Ishikawa (cell line): ENCODE measurements around the gene NANOS3.

Experiments
- CEBPB ChIP-seq: IDR thresholded peaks from 2 replicates; pipeline ENCODE4 v1.6.1; 2012
- CREB1 ChIP-seq: IDR thresholded peaks from 2 replicates; pipeline ENCODE4 v1.6.1; 2012; ENCODE audit warnings: low read depth
- EGR1 ChIP-seq: IDR thresholded peaks from 2 replicates; pipeline ENCODE4 v1.6.1; 2012
- EP300 ChIP-seq: IDR thresholded peaks from 2 replicates; pipeline ENCODE4 v1.6.1; 2012; ENCODE audit warnings: borderline replicate concordance
- FOXM1 ChIP-seq: IDR thresholded peaks from 2 replicates; pipeline ENCODE4 v1.6.1; 2012; ENCODE audit warnings: low read depth, borderline replicate concordance
- NFIC ChIP-seq: IDR thresholded peaks from 2 replicates; pipeline ENCODE4 v1.6.1; 2012
- RAD21 ChIP-seq: IDR thresholded peaks from 2 replicates; pipeline ENCODE4 v1.6.1; 2012; ENCODE audit warnings: low read depth
- TAF1 ChIP-seq: IDR thresholded peaks from 2 replicates; pipeline ENCODE4 v1.6.1; 2012; ENCODE audit warnings: low read depth, mild to moderate bottlenecking
- TCF12 ChIP-seq: IDR thresholded peaks from 2 replicates; pipeline ENCODE4 v1.6.1; 2012; ENCODE audit warnings: low read depth
- TEAD4 ChIP-seq: IDR thresholded peaks from 2 replicates; pipeline ENCODE4 v1.6.1; 2012
- YY1 ChIP-seq: IDR thresholded peaks from 2 replicates; pipeline ENCODE4 v1.6.1; 2012; ENCODE audit warnings: low read depth
- ZBTB7A ChIP-seq: IDR thresholded peaks from 2 replicates; pipeline ENCODE4 v1.6.1; 2012; ENCODE audit warnings: low read depth
- TF ChIP-seq, protein P1 (sequence below): IDR thresholded peaks from 2 replicates; pipeline ENCODE4 v1.6.1; 2012; ENCODE audit warnings: low read depth, mild to moderate bottlenecking
- TF ChIP-seq, protein P2 (sequence below): IDR thresholded peaks from 2 replicates; pipeline ENCODE4 v1.6.1; 2012
- TF ChIP-seq, protein P3 (sequence below): IDR thresholded peaks from 2 replicates; pipeline ENCODE4 v1.6.1; 2012

The NANOS3 gene

DNA sequence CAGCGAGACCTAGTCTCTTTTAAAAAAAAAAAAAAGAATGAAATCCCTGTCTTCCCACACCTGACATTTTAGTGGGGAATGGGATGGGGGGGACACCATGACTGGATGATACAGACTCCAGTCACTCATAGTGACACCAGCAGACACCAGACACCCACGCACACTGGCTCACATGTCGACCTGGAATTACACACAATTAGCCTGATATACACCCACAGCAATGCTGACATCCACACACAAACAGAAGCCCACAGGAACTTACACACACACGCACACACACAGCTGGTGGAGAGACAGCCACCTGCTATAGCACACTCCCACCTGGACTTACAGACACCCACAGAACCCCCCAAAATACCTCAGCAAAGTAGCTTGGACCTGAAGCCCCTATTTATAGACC lies 8.3 kb upstream of the NANOS3 start:
- TF ChIP-seq ZBTB7A (no peak), YY1 (no peak), CEBPB (no peak), TCF12 (no peak), EP300 (no peak), RAD21 (no peak), TAF1 (no peak), CREB1 (no peak), NFIC (no peak), EGR1 (no peak), TEAD4 (no peak), FOXM1 (no peak)
- TF ChIP-seq, protein P1, sequence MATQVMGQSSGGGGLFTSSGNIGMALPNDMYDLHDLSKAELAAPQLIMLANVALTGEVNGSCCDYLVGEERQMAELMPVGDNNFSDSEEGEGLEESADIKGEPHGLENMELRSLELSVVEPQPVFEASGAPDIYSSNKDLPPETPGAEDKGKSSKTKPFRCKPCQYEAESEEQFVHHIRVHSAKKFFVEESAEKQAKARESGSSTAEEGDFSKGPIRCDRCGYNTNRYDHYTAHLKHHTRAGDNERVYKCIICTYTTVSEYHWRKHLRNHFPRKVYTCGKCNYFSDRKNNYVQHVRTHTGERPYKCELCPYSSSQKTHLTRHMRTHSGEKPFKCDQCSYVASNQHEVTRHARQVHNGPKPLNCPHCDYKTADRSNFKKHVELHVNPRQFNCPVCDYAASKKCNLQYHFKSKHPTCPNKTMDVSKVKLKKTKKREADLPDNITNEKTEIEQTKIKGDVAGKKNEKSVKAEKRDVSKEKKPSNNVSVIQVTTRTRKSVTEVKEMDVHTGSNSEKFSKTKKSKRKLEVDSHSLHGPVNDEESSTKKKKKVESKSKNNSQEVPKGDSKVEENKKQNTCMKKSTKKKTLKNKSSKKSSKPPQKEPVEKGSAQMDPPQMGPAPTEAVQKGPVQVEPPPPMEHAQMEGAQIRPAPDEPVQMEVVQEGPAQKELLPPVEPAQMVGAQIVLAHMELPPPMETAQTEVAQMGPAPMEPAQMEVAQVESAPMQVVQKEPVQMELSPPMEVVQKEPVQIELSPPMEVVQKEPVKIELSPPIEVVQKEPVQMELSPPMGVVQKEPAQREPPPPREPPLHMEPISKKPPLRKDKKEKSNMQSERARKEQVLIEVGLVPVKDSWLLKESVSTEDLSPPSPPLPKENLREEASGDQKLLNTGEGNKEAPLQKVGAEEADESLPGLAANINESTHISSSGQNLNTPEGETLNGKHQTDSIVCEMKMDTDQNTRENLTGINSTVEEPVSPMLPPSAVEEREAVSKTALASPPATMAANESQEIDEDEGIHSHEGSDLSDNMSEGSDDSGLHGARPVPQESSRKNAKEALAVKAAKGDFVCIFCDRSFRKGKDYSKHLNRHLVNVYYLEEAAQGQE: no peak
- TF ChIP-seq, protein P2, sequence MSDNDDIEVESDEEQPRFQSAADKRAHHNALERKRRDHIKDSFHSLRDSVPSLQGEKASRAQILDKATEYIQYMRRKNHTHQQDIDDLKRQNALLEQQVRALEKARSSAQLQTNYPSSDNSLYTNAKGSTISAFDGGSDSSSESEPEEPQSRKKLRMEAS: no peak
- TF ChIP-seq, protein P3, sequence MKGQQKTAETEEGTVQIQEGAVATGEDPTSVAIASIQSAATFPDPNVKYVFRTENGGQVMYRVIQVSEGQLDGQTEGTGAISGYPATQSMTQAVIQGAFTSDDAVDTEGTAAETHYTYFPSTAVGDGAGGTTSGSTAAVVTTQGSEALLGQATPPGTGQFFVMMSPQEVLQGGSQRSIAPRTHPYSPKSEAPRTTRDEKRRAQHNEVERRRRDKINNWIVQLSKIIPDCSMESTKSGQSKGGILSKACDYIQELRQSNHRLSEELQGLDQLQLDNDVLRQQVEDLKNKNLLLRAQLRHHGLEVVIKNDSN: no peak

DNA sequence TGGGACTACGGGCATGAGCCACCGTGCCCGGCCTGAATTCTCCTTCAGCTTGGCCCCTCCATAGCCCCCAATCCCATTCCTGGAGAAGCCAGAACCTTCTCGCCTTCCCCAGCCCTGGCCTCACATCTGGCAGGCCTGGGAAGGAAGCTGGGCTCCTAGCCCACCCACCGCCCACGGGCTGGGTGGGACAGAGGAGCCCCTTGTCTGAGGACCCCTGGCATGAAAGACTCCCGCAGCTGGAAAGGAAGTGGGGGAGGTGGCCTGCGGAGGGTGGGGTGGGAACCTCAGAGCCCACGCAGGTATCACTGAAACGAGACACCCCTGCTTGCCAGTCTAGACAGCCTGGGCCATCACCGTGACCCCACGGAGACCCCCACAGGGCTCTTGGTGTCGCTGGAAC lies 7.7 kb upstream of the NANOS3 start:
- TF ChIP-seq FOXM1 (no peak), TEAD4 (no peak), RAD21 (no peak), YY1 (no peak), EP300 (no peak)
- TF ChIP-seq, protein P2: no peak
- TF ChIP-seq, protein P1: no peak

DNA sequence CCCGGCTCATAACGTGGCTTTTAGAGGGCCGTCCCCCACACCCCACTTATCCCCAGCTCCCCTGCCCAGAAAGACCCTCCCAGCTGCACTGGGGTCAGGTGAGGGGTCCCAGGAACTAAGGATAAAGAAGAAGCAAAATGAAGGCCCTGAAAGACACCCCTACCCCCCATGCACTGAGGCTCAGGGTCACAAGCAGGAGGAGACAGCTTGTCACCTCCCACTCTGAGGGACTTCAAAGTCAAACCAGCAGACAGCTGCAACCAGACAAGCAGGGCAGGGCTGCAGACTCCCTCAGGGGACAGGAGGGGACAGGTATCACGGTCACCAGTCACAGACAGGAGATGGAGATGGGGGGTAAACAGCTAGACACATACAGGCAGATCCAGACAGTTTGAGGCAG lies 6.1 kb upstream of the NANOS3 start:
- TF ChIP-seq, protein P2: no peak
- TF ChIP-seq ZBTB7A (no peak), EP300 (no peak), NFIC (no peak), RAD21 (no peak), TAF1 (no peak), CREB1 (no peak), FOXM1 (no peak), TEAD4 (no peak), TCF12 (no peak), CEBPB (no peak), EGR1 (no peak), YY1 (no peak)
- TF ChIP-seq, protein P1: no peak
- TF ChIP-seq, protein P3: no peak

DNA sequence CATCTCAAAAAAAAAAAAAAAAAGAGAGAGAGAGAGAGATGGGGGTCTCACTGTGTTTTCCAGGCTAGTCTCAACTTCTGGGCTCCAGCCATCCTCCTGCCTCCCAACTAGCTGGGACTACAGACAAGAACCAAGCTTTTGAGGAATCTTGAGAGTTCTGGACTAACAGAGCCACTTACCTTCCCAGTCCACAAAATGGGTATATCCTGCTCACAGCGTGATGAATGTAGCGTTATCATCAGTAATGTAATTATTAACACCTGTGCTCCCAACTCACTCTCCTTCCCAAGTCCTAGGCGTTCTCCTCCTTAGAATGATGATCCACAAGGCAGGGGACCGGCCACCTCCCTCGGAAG lies 4.6 kb upstream of the NANOS3 start:
- TF ChIP-seq CEBPB (no peak), EP300 (no peak), TCF12 (no peak), TAF1 (no peak)
- TF ChIP-seq, protein P2: no peak
- TF ChIP-seq, protein P1: no peak
